IMR-90 (cell line): ENCODE results near the gene GPR39.

ENCODE experiments used
- CEBPB ChIP-seq: IDR thresholded peaks from 2 replicates; pipeline ENCODE4 v1.6.1; 2012; ENCODE audit warnings: low read depth, low read length, improper control_type of control experiment
- CTCF ChIP-seq: conservative IDR thresholded peaks from 2 replicates; pipeline ENCODE4 v1.5.1; 2012; ENCODE audit warnings: mild to moderate bottlenecking, low read depth, low read length, improper control_type of control experiment
- SMC3 ChIP-seq: fragments of 150-350 bp; IDR thresholded peaks from 2 replicates; pipeline ENCODE4 v1.6.1; 2016; ENCODE audit warnings: low read depth, mild to moderate bottlenecking, antibody characterized with exemption, low read length, moderate library complexity
- TF ChIP-seq, protein P1 (sequence below): fragments of 150-350 bp; IDR thresholded peaks from 2 replicates; pipeline ENCODE4 v1.6.1; 2017; ENCODE audit warnings: mild to moderate bottlenecking, antibody characterized with exemption, low read length, low read depth

DNA sequence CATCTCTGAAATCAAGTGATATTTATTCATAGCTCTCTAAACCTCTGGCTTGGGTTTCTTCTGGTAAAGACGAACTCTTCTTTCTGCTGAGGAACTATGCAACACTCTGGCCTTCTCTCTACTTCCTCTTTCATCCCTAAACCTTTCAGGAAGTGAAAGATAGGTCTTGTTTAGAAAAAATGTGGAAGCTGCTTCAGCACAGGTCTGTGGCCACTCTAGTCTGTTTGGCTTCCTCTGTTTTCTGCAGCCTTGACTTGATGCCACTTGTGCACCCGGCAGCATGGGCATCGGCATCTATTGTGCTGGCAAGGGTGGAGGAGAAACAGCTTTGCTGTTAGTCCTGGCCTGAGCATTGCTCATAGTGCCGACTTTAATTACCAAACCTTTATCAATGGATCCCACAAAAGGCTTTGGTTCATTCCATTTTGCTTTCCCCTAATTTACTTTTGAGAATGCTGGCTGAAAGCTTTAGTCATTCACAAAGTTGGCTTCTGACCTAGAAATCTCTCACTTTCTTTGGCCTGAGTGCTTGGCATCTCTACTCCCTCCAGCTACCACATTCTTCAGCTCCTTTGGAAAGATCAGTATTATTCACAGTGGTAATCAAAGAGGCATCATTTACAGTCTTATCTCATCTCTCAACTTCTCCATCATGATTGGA, 32.0 kb upstream of the GPR39 start:
- no peak for TF ChIP-seq CTCF
- no peak for TF ChIP-seq SMC3
- no peak for TF ChIP-seq CEBPB
- TF ChIP-seq, protein P1, sequence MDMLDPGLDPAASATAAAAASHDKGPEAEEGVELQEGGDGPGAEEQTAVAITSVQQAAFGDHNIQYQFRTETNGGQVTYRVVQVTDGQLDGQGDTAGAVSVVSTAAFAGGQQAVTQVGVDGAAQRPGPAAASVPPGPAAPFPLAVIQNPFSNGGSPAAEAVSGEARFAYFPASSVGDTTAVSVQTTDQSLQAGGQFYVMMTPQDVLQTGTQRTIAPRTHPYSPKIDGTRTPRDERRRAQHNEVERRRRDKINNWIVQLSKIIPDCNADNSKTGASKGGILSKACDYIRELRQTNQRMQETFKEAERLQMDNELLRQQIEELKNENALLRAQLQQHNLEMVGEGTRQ, result no peak
